CD14-positive monocyte (primary cell): ENCODE measurements around the gene SLC6A18. TPM values are rescaled to one million over a fixed set of nuclear protein-coding genes. Genes with fewer than 3 reads are reported as not detected.

Source experiments
- DNase-seq, 3 donors: peaks; one replicate each; pipeline ENCODE4 v3.0.0-alpha.2; 2011 to 2022
- H2AFZ ChIP-seq: 2 replicates; pipeline ENCODE4 v1.6.0; 2012; ENCODE audit warnings: mild to moderate bottlenecking, low read depth, low read length, inconsistent platforms; ENCODE audit not compliant: insufficient read depth, poor library complexity, severe bottlenecking
- H3K27ac ChIP-seq, 2 donors: 1 replicate in 1 of 2; 2 replicates in 1 of 2; pipeline ENCODE4 v1.5.1; 2012 to 2013; ENCODE audit warnings: low read length in 2 of 2, control low read depth in 1 of 2, inconsistent platforms in 1 of 2, low read depth in 1 of 2, mild to moderate bottlenecking in 1 of 2
- H3K27me3 ChIP-seq, 2 donors: one replicate each; pipeline versions ENCODE4 v1.6.0 to v1.6.1; 2011 to 2013; ENCODE audit warnings: low read length in 2 of 2; ENCODE audit not compliant: control insufficient read depth in 2 of 2, insufficient read depth in 2 of 2
- H3K36me3 ChIP-seq, 2 donors: replicated peaks in 1 of 2; 1 replicate in 1 of 2; 2 replicates in 1 of 2; pipeline versions ENCODE4 v1.5.1 to v1.6.1; 2012 to 2013; ENCODE audit warnings: low read length in 2 of 2, control low read depth in 1 of 2, inconsistent platforms in 1 of 2, mild to moderate bottlenecking in 1 of 2; ENCODE audit not compliant: insufficient read depth in 2 of 2, control insufficient read depth in 1 of 2
- H3K4me1 ChIP-seq, 2 donors: 1 replicate in 1 of 2; 2 replicates in 1 of 2; pipeline versions ENCODE4 v1.5.1 to v1.6.1; 2012 to 2013; ENCODE audit warnings: low read length in 2 of 2, control low read depth in 1 of 2, inconsistent platforms in 1 of 2, mild to moderate bottlenecking in 1 of 2, moderate library complexity in 1 of 2; ENCODE audit not compliant: insufficient read depth in 2 of 2, control insufficient read depth in 1 of 2
- H3K4me2 ChIP-seq: replicated peaks from 2 replicates; pipeline ENCODE3; 2012; ENCODE audit warnings: low read length, moderate library complexity, mild to moderate bottlenecking; ENCODE audit not compliant: poor library complexity, severe bottlenecking; ENCODE audit errors: extremely low read depth
- H3K4me3 ChIP-seq, 3 experiments: fragments of 200-600 bp in 1 of 3; sonication (generic) in 1 of 3; replicated peaks in 1 of 3; 1 replicate in 2 of 3; 2 replicates in 1 of 3; pipeline ENCODE4 v1.5.1; 2011 to 2013; ENCODE audit warnings: low read length in 3 of 3, mild to moderate bottlenecking in 3 of 3, control low read depth in 2 of 3, low read depth in 2 of 3, inconsistent platforms in 1 of 3, moderate library complexity in 1 of 3
- H3K79me2 ChIP-seq: 2 replicates; pipeline ENCODE4 v1.6.0; 2012; ENCODE audit warnings: mild to moderate bottlenecking, control low read depth, inconsistent platforms, low read length, moderate library complexity; ENCODE audit not compliant: insufficient read depth
- H3K9ac ChIP-seq: 2 replicates; pipeline ENCODE4 v1.6.0; 2017; ENCODE audit warnings: low read length, mild to moderate bottlenecking; ENCODE audit not compliant: insufficient read depth, poor library complexity, severe bottlenecking
- H3K9me3 ChIP-seq, 2 donors: replicated peaks in 1 of 2; 1 replicate in 1 of 2; 2 replicates in 1 of 2; pipeline versions ENCODE4 v1.5.1 to v1.6.1; 2012 to 2013; ENCODE audit warnings: low read length in 2 of 2, control low read depth in 1 of 2; ENCODE audit not compliant: control insufficient read depth in 1 of 2, insufficient read depth in 1 of 2
- H4K20me1 ChIP-seq: 2 replicates; pipeline ENCODE4 v1.6.0; 2012; ENCODE audit warnings: mild to moderate bottlenecking, low read length, control low read depth, moderate library complexity; ENCODE audit not compliant: insufficient read depth
- H3K27ac Mint-ChIP-seq, 7 donors: one replicate each; pipeline ENCODE4 v1.8.0; 2020; ENCODE audit warnings: mild to moderate bottlenecking in 7 of 7, mixed read lengths in 7 of 7, moderate library complexity in 6 of 7, inconsistent platforms in 2 of 7
- H3K27me3 Mint-ChIP-seq, 3 donors: one replicate each; pipeline ENCODE4 v1.8.0; 2021 to 2022; ENCODE audit warnings: low read depth in 3 of 3, mild to moderate bottlenecking in 3 of 3, mixed read lengths in 3 of 3, moderate library complexity in 3 of 3, inconsistent platforms in 1 of 3
- H3K36me3 Mint-ChIP-seq, 2 donors: one replicate each; pipeline ENCODE4 v1.8.0; 2020; ENCODE audit warnings: mixed read lengths in 2 of 2, inconsistent platforms in 1 of 2, mild to moderate bottlenecking in 1 of 2
- H3K4me1 Mint-ChIP-seq: one replicate; pipeline ENCODE4 v1.8.0; 2020; ENCODE audit warnings: mild to moderate bottlenecking, mixed read lengths
- H3K4me3 Mint-ChIP-seq, 2 donors: one replicate each; pipeline ENCODE4 v1.8.0; 2020; ENCODE audit warnings: mild to moderate bottlenecking in 2 of 2, mixed read lengths in 2 of 2, moderate library complexity in 1 of 2
- H3K9me3 Mint-ChIP-seq, 7 donors: one replicate each; pipeline ENCODE4 v1.8.0; 2020 to 2022; ENCODE audit warnings: mixed read lengths in 7 of 7, mild to moderate bottlenecking in 6 of 7, moderate library complexity in 6 of 7, inconsistent platforms in 2 of 7
- CTCF ChIP-seq: fragments of 200-600 bp; IDR thresholded peaks from one replicate; pipeline ENCODE4 v1.8.0; 2022; ENCODE audit warnings: antibody characterized with exemption, mild to moderate bottlenecking
- WGBS: methylation state at CpG from one replicate; pipeline ENCODE4 v1.1.5; 2013; ENCODE audit warnings: missing lambda C conversion rate; ENCODE audit not compliant: insufficient coverage; 5-methylcytosine and 5-hydroxymethylcytosine counted together
- intact Hi-C, 2 donors: fragments of 100-400 bp; cut with micrococcal nuclease; formaldehyde crosslinking; loops; one replicate each; pipeline versions ENCODE4 v1.15.0 to v1.15.1; 2023
- polyA plus RNA-seq, 3 donors: library from polyadenylated mRNA; depleted of rRNA in 1 of 3; unstranded in 2 of 3; stranded (reverse) in 1 of 3; fragments of 300-500 nt in 2 of 3; fragments of >200 nt in 1 of 3; fragmentation: Illumina TruSeq in 2 of 3; gene quantifications; 1 replicate in 2 of 3; 2 replicates in 1 of 3; pipeline ENCODE4 v1.2.3, GENCODE V29; 2012 to 2021

The SLC6A18 gene
- polyA plus RNA-seq, 3 donors, result not detected

- Histone ChIP-seq H3K9ac (no peak overlapping the region), H3K4me3 (no peak overlapping the region), H3K4me2 (no peak overlapping the region), H3K79me2 (no peaks in the 10 kb centered on the region), H3K9me3 (no peaks in the 10 kb centered on the region), H2AFZ (no peak overlapping the region), H3K27ac (no peak overlapping the region), H3K36me3 (no peaks in the 10 kb centered on the region), H3K27me3 (no peaks in the 10 kb centered on the region), H4K20me1 (no peaks in the 10 kb centered on the region), H3K4me1 (no peaks in the 10 kb centered on the region)
- no peak overlapping the region for H3K4me3 Mint-ChIP-seq
- 94% methylated on average over 19 of the region's 19 CpGs for WGBS
- no peaks in the 10 kb centered on the region for H3K4me1 Mint-ChIP-seq
- no peak for DNase-seq
- intact Hi-C loops, result no loop called here
- TF ChIP-seq CTCF, result no peak
- H3K27me3 Mint-ChIP-seq, result peaks cover 0 to 7% (median 5%) of the 10 kb centered on the region in 3 donors
- no peak overlapping the region for H3K27ac Mint-ChIP-seq
- H3K9me3 Mint-ChIP-seq, result no peaks in the 10 kb centered on the region
- H3K36me3 Mint-ChIP-seq, result no peaks in the 10 kb centered on the region
Observed at GRCh38 chr5:1254196-1254595, 29.0 kb downstream of the SLC6A18 start.

GRCh38 chr5:1255081-1255561 lies 29.9 kb downstream of the SLC6A18 start:
- no peak overlapping the region for H3K4me3 ChIP-seq
- no peaks in the 10 kb centered on the region for H3K27me3 ChIP-seq
- intact Hi-C loops, result no loop called here
- H3K4me1 Mint-ChIP-seq, result no peaks in the 10 kb centered on the region
- H3K9ac ChIP-seq, result no peak overlapping the region
- no peaks in the 10 kb centered on the region for H4K20me1 ChIP-seq
- no peaks in the 10 kb centered on the region for H3K4me1 ChIP-seq
- H3K27ac ChIP-seq, result no peak overlapping the region
- H3K9me3 Mint-ChIP-seq, result peaks cover 0 to under 1% (median 0%) of the 10 kb centered on the region in 7 donors
- no peaks in the 10 kb centered on the region for H3K36me3 Mint-ChIP-seq
- WGBS, result 87% methylated on average over 12 of the region's 16 CpGs
- no peak for TF ChIP-seq CTCF
- H3K4me2 ChIP-seq, result no peak overlapping the region
- H3K4me3 Mint-ChIP-seq, result no peak overlapping the region
- no peak for DNase-seq
- H3K9me3 ChIP-seq, result no peaks in the 10 kb centered on the region
- H3K27ac Mint-ChIP-seq, result no peak overlapping the region
- no peak overlapping the region for H2AFZ ChIP-seq
- H3K36me3 ChIP-seq, result no peaks in the 10 kb centered on the region
- H3K27me3 Mint-ChIP-seq, result peaks cover 0 to 7% (median 5%) of the 10 kb centered on the region in 3 donors
- H3K79me2 ChIP-seq, result no peaks in the 10 kb centered on the region
